Activated B cell treated with CpG ODN at 0.5 μM for 24 hours (primary cell): Measurements from ENCODE around the gene FOXP1. TPM values are rescaled to one million over a fixed set of nuclear protein-coding genes. Genes with fewer than 3 reads are reported as not detected.
A peak's percentile ranks its signal among the peaks of the same experiment; 100 is the strongest.

Experiments
- ATAC-seq: fragments of 200-7000 bp; cut with Tn5 transposase; one replicate; pipeline ENCODE4 v1.10.0; 2021; ENCODE audit warnings: low read depth, mild to moderate bottlenecking, moderate library complexity
- CTCF ChIA-PET: fragments of 350-600 bp; sonication (Branson Sonifier 250); formaldehyde crosslinking; loops from one replicate; lab custom pipeline; 2021; ENCODE audit warnings: antibody characterized with exemption; lab: Charles Lee
- POLR2A ChIA-PET: fragments of 350-600 bp; sonication (Branson Sonifier 250); formaldehyde crosslinking; loops from one replicate; lab custom pipeline; 2021; ENCODE audit warnings: antibody characterized with exemption; lab: Charles Lee
- DNase-seq: peaks from one replicate; pipeline ENCODE4 v3.0.0; 2022
- H3K27ac Mint-ChIP-seq: one replicate; pipeline ENCODE4 v1.8.0; 2020; ENCODE audit warnings: mixed read lengths
- H3K27me3 Mint-ChIP-seq: one replicate; pipeline ENCODE4 v1.8.0; 2021; ENCODE audit warnings: mixed read lengths
- H3K36me3 Mint-ChIP-seq: one replicate; pipeline ENCODE4 v1.8.0; 2021; ENCODE audit warnings: low read depth, mixed read lengths
- H3K4me1 Mint-ChIP-seq: one replicate; pipeline ENCODE4 v1.8.0; 2021; ENCODE audit warnings: mixed read lengths
- H3K4me3 Mint-ChIP-seq: one replicate; pipeline ENCODE4 v1.8.0; 2020; ENCODE audit warnings: mild to moderate bottlenecking, mixed read lengths
- H3K9me3 Mint-ChIP-seq: one replicate; pipeline ENCODE4 v1.8.0; 2020; ENCODE audit warnings: mixed read lengths
- CTCF ChIP-seq: fragments of 200-600 bp; IDR thresholded peaks from one replicate; pipeline ENCODE4 v1.8.0; 2022; ENCODE audit warnings: antibody characterized with exemption, mild to moderate bottlenecking
- intact Hi-C: fragments of 100-400 bp; cut with micrococcal nuclease; formaldehyde crosslinking; loops from one replicate; pipeline ENCODE4 v1.15.1; 2024
- total RNA-seq: library from RNA; stranded (reverse); gene quantifications from 2 replicates; pipeline ENCODE4 v1.2.3, GENCODE V29; 2022

The FOXP1 gene
- total RNA-seq, 1 donor from 2014 or later: 563 TPM

- POLR2A ChIA-PET: interaction anchor here (0.9 to 2.7 kb wide), 5 partner anchors 9 to 75 kb away, joined by 4 to 25 read pairs (median 4); no protein-coding TSS in a partner anchor
- Mint-ChIP-seq H3K36me3 (peaks cover 79% of the 10 kb centered on the region), H3K9me3 (peaks cover 2% of the 10 kb centered on the region), H3K4me3 (no peak overlapping the region), H3K4me1 (peaks cover 68% of the 10 kb centered on the region), H3K27me3 (no peaks in the 10 kb centered on the region), H3K27ac (peak overlapping the region; percentile 75)
- intact Hi-C loops: loop anchor here (5.0 kb wide), 1 partner anchor 34 kb away; no protein-coding TSS in a partner anchor
- TF ChIP-seq CTCF: no peak
- CTCF ChIA-PET: no interaction called here
- ATAC-seq (no peak), DNase-seq (no peak)
These were observed 570.6 kb downstream of the FOXP1 start for GRCh38 chr3:71012971-71013370.

- CTCF ChIA-PET: interaction anchor here (0.6 to 0.9 kb wide), 2 partner anchors 56 to 586 kb away, joined by 3 to 4 read pairs; no protein-coding TSS in a partner anchor
- Mint-ChIP-seq H3K9me3 (peaks cover 2% of the 10 kb centered on the region), H3K4me1 (peaks cover 76% of the 10 kb centered on the region), H3K27ac (peak overlapping the region; percentile 92), H3K36me3 (peaks cover 83% of the 10 kb centered on the region), H3K4me3 (peak overlapping the region; percentile 50), H3K27me3 (no peaks in the 10 kb centered on the region)
- no peak for DNase-seq
- intact Hi-C loops: loop anchor here (1.0 to 5.0 kb wide), 5 partner anchors 36 to 377 kb away; no protein-coding TSS in a partner anchor
- peak; percentile 54 for ATAC-seq
- POLR2A ChIA-PET: interaction anchor here (0.7 to 3.7 kb wide), 15 partner anchors 21 to 571 kb away, joined by 3 to 59 read pairs (median 4); no protein-coding TSS in a partner anchor
- no peak for TF ChIP-seq CTCF
These were observed 571.8 kb downstream of the FOXP1 start for GRCh38 chr3:71011565-71012287.

GRCh38 chr3:71010726-71011455 lies 572.6 kb downstream of the FOXP1 start:
- CTCF ChIA-PET: interaction anchor here (0.9 kb wide), 1 partner anchor 57 kb away, joined by 3 read pairs; no protein-coding TSS in a partner anchor
- no peaks in the 10 kb centered on the region for H3K27me3 Mint-ChIP-seq
- DNase-seq (no peak), ATAC-seq (peak; percentile 59)
- peaks cover 2% of the 10 kb centered on the region for H3K9me3 Mint-ChIP-seq
- peak overlapping the region; percentile 92 for H3K27ac Mint-ChIP-seq
- H3K4me3 Mint-ChIP-seq: peak overlapping the region; percentile 50
- TF ChIP-seq CTCF: no peak
- POLR2A ChIA-PET: interaction anchor here (0.6 to 3.7 kb wide), 25 partner anchors 9 to 633 kb away, joined by 3 to 59 read pairs (median 4); no protein-coding TSS in a partner anchor
- peaks cover 77% of the 10 kb centered on the region for H3K4me1 Mint-ChIP-seq
- H3K36me3 Mint-ChIP-seq: peaks cover 77% of the 10 kb centered on the region
- intact Hi-C loops: loop anchor here (1.0 to 5.0 kb wide), 8 partner anchors 21 to 381 kb away; no protein-coding TSS in a partner anchor

- peak overlapping the region; percentile 41 for H3K4me3 Mint-ChIP-seq
- no peak for TF ChIP-seq CTCF
- DNase-seq (no peak), ATAC-seq (no peak)
- H3K4me1 Mint-ChIP-seq: peaks cover 74% of the 10 kb centered on the region
- H3K27ac Mint-ChIP-seq: peak overlapping the region; percentile 84
- intact Hi-C loops: loop anchor here (5.0 to 10.0 kb wide), 2 partner anchors 434 to 454 kb away; no protein-coding TSS in a partner anchor
- POLR2A ChIA-PET: interaction anchor here (0.7 to 3.7 kb wide), 3 partner anchors 55 to 217 kb away, joined by 4 to 59 read pairs (median 5); no protein-coding TSS in a partner anchor
- no peaks in the 10 kb centered on the region for H3K9me3 Mint-ChIP-seq
- CTCF ChIA-PET: interaction anchor here (1.1 to 1.7 kb wide), 5 partner anchors 8 to 79 kb away, joined by 3 to 8 read pairs (median 3); no protein-coding TSS in a partner anchor
- H3K36me3 Mint-ChIP-seq: peaks cover 66% of the 10 kb centered on the region
- no peaks in the 10 kb centered on the region for H3K27me3 Mint-ChIP-seq
These were observed 575.1 kb downstream of the FOXP1 start for GRCh38 chr3:71008350-71008935.
